Astrocyte (in vitro differentiated cells and primary cell): ENCODE results near the gene FTSJ1. TPM values are rescaled to one million over a fixed set of nuclear protein-coding genes. Genes with fewer than 3 reads are reported as not detected.

Experiments used
- DNase-seq: peaks from one replicate; pipeline ENCODE4 v3.0.0-alpha.2; 2010; ENCODE audit warnings: low read depth
- FAIRE-seq: peaks from 2 replicates; lab custom pipeline; 2011; peaks lifted over from hg19 to GRCh38; lab: Jason Lieb, UNC
- H2AFZ ChIP-seq: 2 replicates; pipeline ENCODE4 v1.6.0; 2012; ENCODE audit warnings: low read depth, low read length, inconsistent platforms
- H3K27ac ChIP-seq: 2 replicates; pipeline ENCODE4 v1.5.1; 2011; ENCODE audit warnings: low read depth, low read length, inconsistent platforms
- H3K27me3 ChIP-seq: 2 replicates; pipeline ENCODE4 v1.6.0; 2011; ENCODE audit warnings: low read length, inconsistent platforms; ENCODE audit not compliant: insufficient read depth
- H3K36me3 ChIP-seq: 2 replicates; pipeline ENCODE4 v1.5.1; 2011; ENCODE audit warnings: low read length, inconsistent platforms; ENCODE audit not compliant: insufficient read depth
- H3K4me1 ChIP-seq: 2 replicates; pipeline ENCODE4 v1.5.1; 2011; ENCODE audit warnings: low read length, inconsistent platforms; ENCODE audit not compliant: insufficient read depth
- H3K4me2 ChIP-seq: 2 replicates; pipeline ENCODE4 v1.6.0; 2012; ENCODE audit warnings: low read length, inconsistent platforms
- H3K4me3 ChIP-seq: 2 replicates; pipeline ENCODE4 v1.5.1; 2011; ENCODE audit warnings: low read depth, mild to moderate bottlenecking, low read length, inconsistent platforms; ENCODE audit not compliant: insufficient read depth
- H3K79me2 ChIP-seq: 2 replicates; pipeline ENCODE4 v1.6.0; 2012; ENCODE audit warnings: mild to moderate bottlenecking, low read length, inconsistent platforms; ENCODE audit not compliant: insufficient read depth
- H3K9ac ChIP-seq: 2 replicates; pipeline ENCODE4 v1.6.0; 2012; ENCODE audit warnings: mild to moderate bottlenecking, low read length, inconsistent platforms
- H3K9me3 ChIP-seq: 2 replicates; pipeline ENCODE4 v1.5.1; 2012; ENCODE audit warnings: low read depth, mild to moderate bottlenecking, low read length, inconsistent platforms; ENCODE audit not compliant: insufficient read depth
- H4K20me1 ChIP-seq: 2 replicates; pipeline ENCODE4 v1.6.0; 2012; ENCODE audit warnings: low read length, inconsistent platforms; ENCODE audit not compliant: insufficient read depth
- H3K27ac Mint-ChIP-seq: one replicate; pipeline ENCODE4 v1.8.0; 2021; ENCODE audit warnings: mild to moderate bottlenecking, mixed read lengths; ENCODE audit not compliant: unreplicated experiment
- H3K27me3 Mint-ChIP-seq: one replicate; pipeline ENCODE4 v1.8.0; 2021; ENCODE audit warnings: low read depth, mixed read lengths; ENCODE audit not compliant: unreplicated experiment
- H3K36me3 Mint-ChIP-seq: one replicate; pipeline ENCODE4 v1.8.0; 2021; ENCODE audit warnings: low read depth, mixed read lengths; ENCODE audit not compliant: unreplicated experiment
- H3K4me1 Mint-ChIP-seq: one replicate; pipeline ENCODE4 v1.8.0; 2021; ENCODE audit warnings: low read depth, mixed read lengths; ENCODE audit not compliant: unreplicated experiment
- H3K4me3 Mint-ChIP-seq: one replicate; pipeline ENCODE4 v1.8.0; 2021; ENCODE audit warnings: mild to moderate bottlenecking, moderate library complexity, mixed read lengths; ENCODE audit not compliant: unreplicated experiment
- H3K9me3 Mint-ChIP-seq: one replicate; pipeline ENCODE4 v1.8.0; 2021; ENCODE audit warnings: mild to moderate bottlenecking, mixed read lengths; ENCODE audit not compliant: unreplicated experiment
- EZH2 ChIP-seq: IDR thresholded peaks from 2 replicates; pipeline ENCODE4 v1.6.1; 2012; ENCODE audit warnings: mild to moderate bottlenecking, low read length, inconsistent platforms; ENCODE audit not compliant: insufficient read depth
- total RNA-seq: library from RNA; stranded (reverse); gene quantifications from 2 replicates; pipeline ENCODE4 v1.2.1, GENCODE V29; 2021
- TF ChIP-seq, protein P1 (sequence below): IDR thresholded peaks from 2 replicates; pipeline ENCODE4 v1.5.1; 2011; ENCODE audit warnings: low read depth, mild to moderate bottlenecking, inconsistent platforms, low read length, moderate library complexity; ENCODE audit not compliant: insufficient read depth

FTSJ1 gene
- total RNA-seq, 1 donor from 2014 or later: 64.4 TPM

DNA sequence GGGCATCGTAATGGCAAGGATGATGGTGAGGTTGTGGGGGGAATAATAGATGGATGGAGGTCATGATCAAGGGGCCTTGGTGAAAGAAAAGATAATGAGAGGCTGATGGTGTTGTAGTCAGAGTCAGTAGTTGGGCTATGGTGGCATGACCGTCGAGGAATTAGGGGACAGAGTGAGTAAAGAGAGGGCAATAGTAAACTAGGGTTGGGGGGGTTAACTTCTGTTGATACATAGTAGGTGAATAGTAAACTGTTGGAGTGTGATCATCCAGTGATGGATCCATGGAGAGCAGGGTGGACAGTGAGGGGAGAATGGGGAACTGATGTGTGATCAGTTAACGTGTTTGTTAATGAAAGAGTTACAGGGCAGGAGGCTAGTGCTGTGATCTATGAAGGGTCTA lies 920 bp downstream of the FTSJ1 start:
- H3K36me3 Mint-ChIP-seq: peaks cover 11% of the 10 kb centered on the region
- H3K27me3 Mint-ChIP-seq: no peaks in the 10 kb centered on the region
- peaks cover 3% of the 10 kb centered on the region for H3K36me3 ChIP-seq
- peaks cover 58% of the 10 kb centered on the region for H3K79me2 ChIP-seq
- no peak for TF ChIP-seq EZH2
- TF ChIP-seq, protein P1, sequence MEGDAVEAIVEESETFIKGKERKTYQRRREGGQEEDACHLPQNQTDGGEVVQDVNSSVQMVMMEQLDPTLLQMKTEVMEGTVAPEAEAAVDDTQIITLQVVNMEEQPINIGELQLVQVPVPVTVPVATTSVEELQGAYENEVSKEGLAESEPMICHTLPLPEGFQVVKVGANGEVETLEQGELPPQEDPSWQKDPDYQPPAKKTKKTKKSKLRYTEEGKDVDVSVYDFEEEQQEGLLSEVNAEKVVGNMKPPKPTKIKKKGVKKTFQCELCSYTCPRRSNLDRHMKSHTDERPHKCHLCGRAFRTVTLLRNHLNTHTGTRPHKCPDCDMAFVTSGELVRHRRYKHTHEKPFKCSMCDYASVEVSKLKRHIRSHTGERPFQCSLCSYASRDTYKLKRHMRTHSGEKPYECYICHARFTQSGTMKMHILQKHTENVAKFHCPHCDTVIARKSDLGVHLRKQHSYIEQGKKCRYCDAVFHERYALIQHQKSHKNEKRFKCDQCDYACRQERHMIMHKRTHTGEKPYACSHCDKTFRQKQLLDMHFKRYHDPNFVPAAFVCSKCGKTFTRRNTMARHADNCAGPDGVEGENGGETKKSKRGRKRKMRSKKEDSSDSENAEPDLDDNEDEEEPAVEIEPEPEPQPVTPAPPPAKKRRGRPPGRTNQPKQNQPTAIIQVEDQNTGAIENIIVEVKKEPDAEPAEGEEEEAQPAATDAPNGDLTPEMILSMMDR: no peak
- H3K4me2 ChIP-seq: peak overlapping the region; percentile 98
- peak overlapping the region; percentile 91 for H3K4me3 ChIP-seq
- H3K27ac Mint-ChIP-seq: peak overlapping the region; percentile 95
- H3K9me3 Mint-ChIP-seq: no peaks in the 10 kb centered on the region
- DNase-seq (no peak), FAIRE-seq (peak; percentile 34)
- peak overlapping the region; percentile 95 for H3K27ac ChIP-seq
- H3K4me1 ChIP-seq: peaks cover 10% of the 10 kb centered on the region
- peaks cover 25% of the 10 kb centered on the region for H4K20me1 ChIP-seq
- no peak overlapping the region for H2AFZ ChIP-seq
- H3K27me3 ChIP-seq: no peaks in the 10 kb centered on the region
- H3K4me1 Mint-ChIP-seq: peaks cover 13% of the 10 kb centered on the region
- peak overlapping the region; percentile 100 for H3K9ac ChIP-seq
- H3K4me3 Mint-ChIP-seq: peak overlapping the region; percentile 89
- no peaks in the 10 kb centered on the region for H3K9me3 ChIP-seq

GRCh38 chrX:48477960-48478755 lies 2.2 kb downstream of the FTSJ1 start:
- FAIRE-seq (no peak), DNase-seq (no peak)
- peaks cover 11% of the 10 kb centered on the region for H3K4me1 Mint-ChIP-seq
- H3K4me3 Mint-ChIP-seq: peak overlapping the region; percentile 89
- H3K9me3 ChIP-seq: no peaks in the 10 kb centered on the region
- no peak overlapping the region for H2AFZ ChIP-seq
- peak overlapping the region; percentile 100 for H3K9ac ChIP-seq
- H3K27ac Mint-ChIP-seq: no peak overlapping the region
- H3K27me3 ChIP-seq: no peaks in the 10 kb centered on the region
- H3K4me1 ChIP-seq: peaks cover 7% of the 10 kb centered on the region
- peaks cover 12% of the 10 kb centered on the region for H3K36me3 Mint-ChIP-seq
- H3K4me3 ChIP-seq: peak overlapping the region; percentile 91
- no peaks in the 10 kb centered on the region for H3K9me3 Mint-ChIP-seq
- H3K27me3 Mint-ChIP-seq: no peaks in the 10 kb centered on the region
- H3K4me2 ChIP-seq: peak overlapping the region; percentile 98
- TF ChIP-seq EZH2: no peak
- TF ChIP-seq, protein P1: no peak
- H4K20me1 ChIP-seq: peaks cover 25% of the 10 kb centered on the region
- peaks cover 14% of the 10 kb centered on the region for H3K36me3 ChIP-seq
- peaks cover 58% of the 10 kb centered on the region for H3K79me2 ChIP-seq
- no peak overlapping the region for H3K27ac ChIP-seq

- H3K36me3 Mint-ChIP-seq: peaks cover 12% of the 10 kb centered on the region
- H3K4me1 Mint-ChIP-seq: peaks cover 9% of the 10 kb centered on the region
- Histone ChIP-seq H3K27ac (no peak overlapping the region), H3K4me3 (no peak overlapping the region), H2AFZ (no peak overlapping the region), H3K9me3 (no peaks in the 10 kb centered on the region), H3K79me2 (peaks cover 58% of the 10 kb centered on the region), H3K4me2 (peak overlapping the region; percentile 98), H3K36me3 (peaks cover 16% of the 10 kb centered on the region), H3K4me1 (peaks cover 5% of the 10 kb centered on the region), H4K20me1 (peaks cover 25% of the 10 kb centered on the region), H3K27me3 (no peaks in the 10 kb centered on the region), H3K9ac (no peak overlapping the region)
- no peak for FAIRE-seq
- TF ChIP-seq EZH2: no peak
- TF ChIP-seq, protein P1: no peak
- no peak overlapping the region for H3K27ac Mint-ChIP-seq
- H3K27me3 Mint-ChIP-seq: no peaks in the 10 kb centered on the region
- H3K9me3 Mint-ChIP-seq: no peaks in the 10 kb centered on the region
- H3K4me3 Mint-ChIP-seq: no peak overlapping the region
- no peak for DNase-seq
Measured at GRCh38 chrX:48478806-48479205, 2.8 kb downstream of the FTSJ1 start.
